ENCODE results near the gene TAGLN3.

Gene TAGLN3

GRCh38 chr3:111961461-111962164 is 37.1 kb upstream of the TAGLN3 start:
- Histone ChIP-seq H3K4me3 (no peak overlapping the region), H3K4me1 (no peaks in the 10 kb centered on the region), H3K9me3 (no peaks in the 10 kb centered on the region), H3K27me3 (no peaks in the 10 kb centered on the region), H3K9ac (no peak overlapping the region), H4K20me1 (no peaks in the 10 kb centered on the region), H3K36me3 (no peaks in the 10 kb centered on the region), H3K27ac (no peak overlapping the region), H3K4me2 (no peak overlapping the region)
- TF ChIP-seq Cebpa-rat (IDR thresholded peaks at IDR 0.05) = no peak

- no peak overlapping the region for H3K4me2 ChIP-seq
- H3K9ac ChIP-seq = no peak overlapping the region
- no peaks in the 10 kb centered on the region for H3K36me3 ChIP-seq
- no peak for TF ChIP-seq Cebpa-rat (IDR thresholded peaks at IDR 0.05)
- H3K4me1 ChIP-seq = peaks cover 16% of the 10 kb centered on the region
- H3K27me3 ChIP-seq = no peaks in the 10 kb centered on the region
- no peaks in the 10 kb centered on the region for H4K20me1 ChIP-seq
- no peak overlapping the region for H3K27ac ChIP-seq
- no peak overlapping the region for H3K4me3 ChIP-seq
- no peaks in the 10 kb centered on the region for H3K9me3 ChIP-seq
Observed at GRCh38 chr3:111963424-111963823, 35.3 kb upstream of the TAGLN3 start.

- H4K20me1 ChIP-seq = no peaks in the 10 kb centered on the region
- no peak for TF ChIP-seq Cebpa-rat (IDR thresholded peaks at IDR 0.05)
- no peak overlapping the region for H3K27ac ChIP-seq
Observed at GRCh38 chr3:111965484-111965883, 33.2 kb upstream of the TAGLN3 start.

GRCh38 chr3:111967068-111967467 is 31.7 kb upstream of the TAGLN3 start:
- Histone ChIP-seq H4K20me1 (no peaks in the 10 kb centered on the region), H3K4me2 (peak overlapping the region; percentile 30), H3K4me1 (peaks cover 38% of the 10 kb centered on the region), H3K27ac (no peak overlapping the region), H3K9ac (no peak overlapping the region), H3K36me3 (no peaks in the 10 kb centered on the region), H3K9me3 (no peaks in the 10 kb centered on the region), H3K4me3 (no peak overlapping the region), H3K27me3 (no peaks in the 10 kb centered on the region)
- no peak for TF ChIP-seq Cebpa-rat (IDR thresholded peaks at IDR 0.05)

More at GRCh38 chr3:111965484-111965883, 33.2 kb upstream of the TAGLN3 start:
- H3K4me1 ChIP-seq = peaks cover 30% of the 10 kb centered on the region
- no peak overlapping the region for H3K4me3 ChIP-seq
- no peak overlapping the region for H3K4me2 ChIP-seq
- H3K9me3 ChIP-seq = no peaks in the 10 kb centered on the region
- no peak overlapping the region for H3K9ac ChIP-seq
- no peaks in the 10 kb centered on the region for H3K27me3 ChIP-seq
- no peaks in the 10 kb centered on the region for H3K36me3 ChIP-seq

GRCh38 chr3:111967651-111968274 is 31.0 kb upstream of the TAGLN3 start:
- no peak for TF ChIP-seq Cebpa-rat (IDR thresholded peaks at IDR 0.05)
- H3K4me2 ChIP-seq = peak overlapping the region; percentile 30
- H3K27me3 ChIP-seq = no peaks in the 10 kb centered on the region
- no peaks in the 10 kb centered on the region for H4K20me1 ChIP-seq
- no peaks in the 10 kb centered on the region for H3K9me3 ChIP-seq
- no peak overlapping the region for H3K4me3 ChIP-seq
- no peak overlapping the region for H3K27ac ChIP-seq
- peaks cover 38% of the 10 kb centered on the region for H3K4me1 ChIP-seq
- no peak overlapping the region for H3K9ac ChIP-seq
- H3K36me3 ChIP-seq = no peaks in the 10 kb centered on the region

- H3K4me3 ChIP-seq = no peak overlapping the region
- H3K27me3 ChIP-seq = no peaks in the 10 kb centered on the region
- no peaks in the 10 kb centered on the region for H3K9me3 ChIP-seq
- 0 out of 2 replicates have a peak overlapping the region, but pooled peaks have one; percentile 11 for H3K27ac ChIP-seq
- no peak for TF ChIP-seq Cebpa-rat (IDR thresholded peaks at IDR 0.05)
- peak overlapping the region; percentile 53 for H3K4me2 ChIP-seq
- no peaks in the 10 kb centered on the region for H4K20me1 ChIP-seq
- H3K4me1 ChIP-seq = peaks cover 38% of the 10 kb centered on the region
- H3K36me3 ChIP-seq = no peaks in the 10 kb centered on the region
- H3K9ac ChIP-seq = no peak overlapping the region
Observed at GRCh38 chr3:111968319-111969054, 30.2 kb upstream of the TAGLN3 start.

- no peak overlapping the region for H3K27ac ChIP-seq
- no peak overlapping the region for H3K9ac ChIP-seq
- no peaks in the 10 kb centered on the region for H4K20me1 ChIP-seq
- no peaks in the 10 kb centered on the region for H3K9me3 ChIP-seq
- H3K36me3 ChIP-seq = no peaks in the 10 kb centered on the region
- TF ChIP-seq Cebpa-rat (IDR thresholded peaks at IDR 0.05) = no peak
- H3K4me3 ChIP-seq = no peak overlapping the region
- H3K4me1 ChIP-seq = peaks cover 38% of the 10 kb centered on the region
- H3K27me3 ChIP-seq = no peaks in the 10 kb centered on the region
- H3K4me2 ChIP-seq = no peak overlapping the region
Observed at GRCh38 chr3:111970376-111970775, 28.3 kb upstream of the TAGLN3 start.

GRCh38 chr3:111971533-111972130 is 27.1 kb upstream of the TAGLN3 start:
- no peak overlapping the region for H3K4me3 ChIP-seq
- no peaks in the 10 kb centered on the region for H4K20me1 ChIP-seq
- no peaks in the 10 kb centered on the region for H3K36me3 ChIP-seq
- no peaks in the 10 kb centered on the region for H3K27me3 ChIP-seq
- no peaks in the 10 kb centered on the region for H3K9me3 ChIP-seq
- no peak overlapping the region for H3K9ac ChIP-seq
- H3K4me2 ChIP-seq = no peak overlapping the region
- TF ChIP-seq Cebpa-rat (IDR thresholded peaks at IDR 0.05) = no peak
- no peak overlapping the region for H3K27ac ChIP-seq
- peaks cover 38% of the 10 kb centered on the region for H3K4me1 ChIP-seq

- Histone ChIP-seq H3K4me2 (no peak overlapping the region), H3K4me3 (no peak overlapping the region), H3K9me3 (no peaks in the 10 kb centered on the region), H4K20me1 (no peaks in the 10 kb centered on the region), H3K27ac (no peak overlapping the region), H3K36me3 (no peaks in the 10 kb centered on the region), H3K4me1 (peaks cover 27% of the 10 kb centered on the region), H3K9ac (no peak overlapping the region), H3K27me3 (no peaks in the 10 kb centered on the region)
- no peak for TF ChIP-seq Cebpa-rat (IDR thresholded peaks at IDR 0.05)
Observed at GRCh38 chr3:111972891-111973290, 25.8 kb upstream of the TAGLN3 start.

- TF ChIP-seq Cebpa-rat (IDR thresholded peaks at IDR 0.05) = no peak
- Histone ChIP-seq H3K27ac (no peak overlapping the region), H3K4me2 (no peak overlapping the region), H3K9ac (no peak overlapping the region), H4K20me1 (no peaks in the 10 kb centered on the region), H3K9me3 (no peaks in the 10 kb centered on the region), H3K27me3 (no peaks in the 10 kb centered on the region), H3K4me1 (peaks cover 15% of the 10 kb centered on the region), H3K4me3 (no peak overlapping the region), H3K36me3 (no peaks in the 10 kb centered on the region)
Observed at GRCh38 chr3:111975131-111975530, 23.6 kb upstream of the TAGLN3 start.
